Hepatocyte (in vitro differentiated cells): ENCODE data around the gene SALL4. TPM values are rescaled to one million over a fixed set of nuclear protein-coding genes. Genes with fewer than 3 reads are reported as not detected.
A peak's percentile ranks its signal among the peaks of the same experiment; 100 is the strongest.
"Not testable (repeated sequence)": the region's sequence is repeated elsewhere in the genome, so short reads cannot be mapped to it uniquely, and the experiment has no call there.

ENCODE experiments used
- DNase-seq: peaks from one replicate; pipeline ENCODE4 v3.0.0-alpha.2; 2016; ENCODE audit warnings: low spot score
- H2AFZ ChIP-seq: fragments of 200-600 bp; sonication (generic); 2 replicates; pipeline ENCODE4 v1.6.0; 2016; ENCODE audit warnings: antibody characterized with exemption, mild to moderate bottlenecking
- H3K27ac ChIP-seq: fragments of 200-600 bp; sonication (generic); 2 replicates; pipeline ENCODE4 v1.5.1; 2016; ENCODE audit warnings: mild to moderate bottlenecking
- H3K27me3 ChIP-seq: fragments of 200-600 bp; sonication (generic); 2 replicates; pipeline ENCODE4 v1.6.1; 2016
- H3K36me3 ChIP-seq: fragments of 200-600 bp; sonication (generic); replicated peaks from 2 replicates; pipeline ENCODE4 v1.5.1; 2016; ENCODE audit warnings: low read depth; ENCODE audit not compliant: insufficient read depth
- H3K4me1 ChIP-seq: fragments of 200-600 bp; sonication (generic); 2 replicates; pipeline ENCODE4 v1.5.1; 2016; ENCODE audit warnings: mild to moderate bottlenecking, moderate library complexity; ENCODE audit not compliant: insufficient read depth
- H3K4me2 ChIP-seq: fragments of 200-600 bp; sonication (generic); 2 replicates; pipeline ENCODE4 v1.6.0; 2016
- H3K4me3 ChIP-seq: fragments of 200-600 bp; sonication (generic); 2 replicates; pipeline ENCODE4 v1.5.1; 2016; ENCODE audit warnings: mild to moderate bottlenecking
- H3K79me2 ChIP-seq: fragments of 200-600 bp; sonication (generic); 2 replicates; pipeline ENCODE4 v1.6.0; 2017; ENCODE audit warnings: mild to moderate bottlenecking
- H3K9me2 ChIP-seq: fragments of 200-600 bp; sonication (generic); replicated peaks from 2 replicates; pipeline ENCODE4 v1.6.0; 2017; ENCODE audit warnings: mild to moderate bottlenecking; ENCODE audit not compliant: insufficient read depth
- H3K9me3 ChIP-seq: fragments of 200-600 bp; sonication (generic); 2 replicates; pipeline ENCODE4 v1.5.1; 2016; ENCODE audit warnings: low read depth, mild to moderate bottlenecking
- H4K20me1 ChIP-seq: fragments of 200-600 bp; sonication (generic); 2 replicates; pipeline ENCODE4 v1.6.0; 2016; ENCODE audit warnings: mild to moderate bottlenecking; ENCODE audit not compliant: insufficient read depth, poor library complexity, severe bottlenecking
- EZH2 ChIP-seq: fragments of 200-600 bp; sonication (generic); IDR thresholded peaks from 2 replicates; pipeline ENCODE4 v1.6.1; 2016; ENCODE audit warnings: antibody characterized with exemption, mild to moderate bottlenecking, borderline replicate concordance
- EZH2phosphoT487 ChIP-seq: fragments of 200-600 bp; sonication (generic); IDR thresholded peaks from one replicate; pipeline ENCODE4 v1.6.1; 2018; ENCODE audit warnings: antibody characterized with exemption, mild to moderate bottlenecking, low read depth, moderate library complexity; ENCODE audit not compliant: unreplicated experiment, severe bottlenecking
- WGBS: methylation state at CpG from one replicate; pipeline ENCODE4 v1.1.6; 2016; ENCODE audit warnings: low lambda C conversion rate; ENCODE audit errors: missing lambda C conversion rate; 5-methylcytosine and 5-hydroxymethylcytosine counted together
- polyA plus RNA-seq: library from polyadenylated mRNA; unstranded; fragments of >200 nt; fragmentation: Nextera tagmentation; extraction: Ambion mirVana; gene quantifications from 2 replicates; pipeline ENCODE4 v1.2.1, GENCODE V29; 2016
- total RNA-seq: library from RNA; depleted of rRNA; stranded (reverse); fragments of >200 nt; gene quantifications from 2 replicates; pipeline ENCODE4 v1.2.3, GENCODE V29; 2014
- TF ChIP-seq, protein P1 (sequence below): fragments of 200-600 bp; sonication (generic); IDR thresholded peaks from 2 replicates; pipeline ENCODE4 v1.5.1; 2016; ENCODE audit warnings: antibody characterized with exemption, mild to moderate bottlenecking; ENCODE audit not compliant: poor library complexity

The SALL4 gene
- total and polyA plus RNA-seq, 2 experiments from 2014 or later: 6.3 to 14.9 TPM

DNA sequence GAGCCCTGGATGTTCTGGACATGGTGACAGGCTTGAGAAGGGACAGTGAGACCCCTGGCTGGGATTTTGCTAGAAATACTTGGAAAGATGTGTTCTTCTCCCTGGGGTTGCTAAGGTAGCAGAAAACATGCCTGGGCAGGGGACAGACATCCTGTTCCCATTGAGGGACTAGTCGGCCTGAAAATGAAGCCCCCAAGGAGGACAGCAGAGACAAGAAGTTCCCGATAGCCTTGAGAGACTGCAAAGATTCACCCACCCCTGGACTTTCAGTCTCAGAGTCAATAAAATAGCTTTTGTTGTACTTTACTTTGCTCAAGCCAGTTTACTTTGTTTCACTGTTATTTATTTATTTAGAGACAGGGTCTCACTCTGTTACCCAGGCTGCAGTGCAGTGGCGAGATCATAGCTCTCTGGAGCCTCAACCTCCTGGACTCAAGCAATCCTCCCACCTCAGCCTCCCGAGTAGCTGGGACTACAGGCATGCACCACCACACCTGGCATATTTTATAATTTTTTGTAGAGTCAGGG is 62.5 kb downstream of the SALL4 start:
- no peak overlapping the region for H2AFZ ChIP-seq
- H3K9me2 ChIP-seq: no peaks in the 10 kb centered on the region
- 90% methylated on average over 4 of the region's 4 CpGs for WGBS
- no peak overlapping the region for H3K4me2 ChIP-seq
- TF ChIP-seq EZH2phosphoT487 (no peak), EZH2 (no peak)
- TF ChIP-seq, protein P1, sequence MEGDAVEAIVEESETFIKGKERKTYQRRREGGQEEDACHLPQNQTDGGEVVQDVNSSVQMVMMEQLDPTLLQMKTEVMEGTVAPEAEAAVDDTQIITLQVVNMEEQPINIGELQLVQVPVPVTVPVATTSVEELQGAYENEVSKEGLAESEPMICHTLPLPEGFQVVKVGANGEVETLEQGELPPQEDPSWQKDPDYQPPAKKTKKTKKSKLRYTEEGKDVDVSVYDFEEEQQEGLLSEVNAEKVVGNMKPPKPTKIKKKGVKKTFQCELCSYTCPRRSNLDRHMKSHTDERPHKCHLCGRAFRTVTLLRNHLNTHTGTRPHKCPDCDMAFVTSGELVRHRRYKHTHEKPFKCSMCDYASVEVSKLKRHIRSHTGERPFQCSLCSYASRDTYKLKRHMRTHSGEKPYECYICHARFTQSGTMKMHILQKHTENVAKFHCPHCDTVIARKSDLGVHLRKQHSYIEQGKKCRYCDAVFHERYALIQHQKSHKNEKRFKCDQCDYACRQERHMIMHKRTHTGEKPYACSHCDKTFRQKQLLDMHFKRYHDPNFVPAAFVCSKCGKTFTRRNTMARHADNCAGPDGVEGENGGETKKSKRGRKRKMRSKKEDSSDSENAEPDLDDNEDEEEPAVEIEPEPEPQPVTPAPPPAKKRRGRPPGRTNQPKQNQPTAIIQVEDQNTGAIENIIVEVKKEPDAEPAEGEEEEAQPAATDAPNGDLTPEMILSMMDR: no peak
- H4K20me1 ChIP-seq: no peaks in the 10 kb centered on the region
- no peak for DNase-seq
- H3K79me2 ChIP-seq: peaks cover 71% of the 10 kb centered on the region
- H3K4me1 ChIP-seq: peaks cover 27% of the 10 kb centered on the region
- H3K27ac ChIP-seq: no peak overlapping the region
- no peak overlapping the region for H3K4me3 ChIP-seq
- no peaks in the 10 kb centered on the region for H3K27me3 ChIP-seq
- H3K36me3 ChIP-seq: no peaks in the 10 kb centered on the region
- no peaks in the 10 kb centered on the region for H3K9me3 ChIP-seq

DNA sequence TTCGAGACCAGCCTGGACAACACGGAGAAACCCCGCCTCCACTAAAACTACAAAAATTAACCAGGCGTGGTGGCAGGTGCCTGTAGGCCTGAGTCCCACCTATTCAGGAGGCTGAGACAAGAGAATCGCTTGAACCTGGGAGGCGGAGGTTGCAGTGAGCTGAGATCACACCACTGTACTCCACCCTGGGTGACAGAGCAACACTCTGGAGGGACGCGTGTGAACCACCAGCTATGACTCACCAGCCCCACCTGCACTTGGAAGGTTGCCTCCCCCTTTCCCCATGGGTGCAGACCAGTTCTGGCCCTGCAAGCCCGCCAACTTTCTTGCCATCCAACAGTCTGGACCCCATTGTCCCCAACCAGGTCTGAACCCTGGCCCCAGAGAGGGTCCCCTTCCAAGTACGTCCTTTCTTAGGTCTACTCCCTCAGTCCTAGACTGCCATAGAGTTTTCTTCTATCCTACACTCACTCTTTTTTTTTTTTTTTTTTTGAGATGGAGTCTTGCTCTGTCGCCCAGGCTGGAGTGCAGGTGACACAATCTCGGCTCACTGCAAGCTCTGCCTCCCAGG is 63.4 kb downstream of the SALL4 start:
- Histone ChIP-seq H3K27ac (no peak overlapping the region), H3K9me2 (no peaks in the 10 kb centered on the region), H4K20me1 (no peaks in the 10 kb centered on the region), H3K4me2 (no peak overlapping the region), H3K4me3 (no peak overlapping the region), H3K4me1 (peaks cover 23% of the 10 kb centered on the region), H3K79me2 (peaks cover 80% of the 10 kb centered on the region), H3K27me3 (no peaks in the 10 kb centered on the region), H2AFZ (no peak overlapping the region), H3K36me3 (no peaks in the 10 kb centered on the region), H3K9me3 (no peaks in the 10 kb centered on the region)
- WGBS: 94% methylated on average over 11 of the region's 12 CpGs
- TF ChIP-seq EZH2phosphoT487: no peak
- TF ChIP-seq EZH2: no peak
- TF ChIP-seq, protein P1: no peak
- DNase-seq: peak; percentile 42

DNA sequence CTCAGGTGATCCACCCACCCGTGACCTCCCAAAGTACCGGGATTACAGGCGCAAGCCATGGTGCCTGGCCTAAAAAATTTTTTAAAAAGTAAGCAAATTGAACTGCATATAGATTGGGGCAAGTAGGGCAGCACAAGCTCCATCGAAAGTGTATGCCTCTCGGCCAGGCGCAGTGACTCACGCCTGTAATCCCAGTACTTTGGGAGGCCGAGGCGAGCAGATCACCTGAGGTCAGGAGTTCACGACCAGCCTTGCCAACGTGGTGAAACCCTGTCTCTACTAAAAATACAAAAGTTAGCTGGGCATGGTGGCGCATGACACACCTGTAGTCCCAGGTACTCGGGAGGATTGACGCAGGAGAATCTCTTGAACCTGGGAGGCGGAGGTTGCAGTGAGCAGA is 64.1 kb downstream of the SALL4 start:
- DNase-seq, H3K4me3 ChIP-seq, H2AFZ ChIP-seq, H3K9me3 ChIP-seq, H3K27ac ChIP-seq, H4K20me1 ChIP-seq, H3K27me3 ChIP-seq, H3K36me3 ChIP-seq, H3K9me2 ChIP-seq, H3K4me2 ChIP-seq: not testable (repeated sequence)
- H3K79me2 ChIP-seq: peaks cover 87% of the 10 kb centered on the region
- WGBS: 81% methylated on average over 15 of the region's 15 CpGs
- H3K4me1 ChIP-seq: peaks cover 19% of the 10 kb centered on the region

DNA sequence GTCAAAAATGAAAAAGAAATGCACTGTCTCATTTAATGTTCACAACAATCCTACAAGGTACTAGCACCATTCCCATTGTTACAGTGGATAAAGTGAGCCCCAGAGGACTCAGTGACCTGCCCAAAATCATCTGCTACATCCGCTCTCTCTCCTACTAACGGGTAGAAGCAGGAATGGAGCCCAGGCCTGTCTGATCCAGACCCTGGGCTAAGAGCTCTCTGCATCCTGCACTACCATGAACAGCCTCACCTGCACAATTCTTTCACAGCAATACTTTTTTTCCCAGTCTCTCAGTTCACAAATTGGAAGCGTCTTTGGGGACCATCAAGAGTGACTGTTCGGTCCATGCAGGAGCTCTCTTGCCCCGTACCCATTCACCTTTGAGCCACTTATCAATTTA is 65.4 kb downstream of the SALL4 start:
- no peak overlapping the region for H3K4me3 ChIP-seq
- DNase-seq: no peak
- H3K27ac ChIP-seq: no peak overlapping the region
- H4K20me1 ChIP-seq: no peaks in the 10 kb centered on the region
- no peaks in the 10 kb centered on the region for H3K9me3 ChIP-seq
- peaks cover 92% of the 10 kb centered on the region for H3K79me2 ChIP-seq
- TF ChIP-seq EZH2: no peak
- no peak for TF ChIP-seq EZH2phosphoT487
- TF ChIP-seq, protein P1: no peak
- H2AFZ ChIP-seq: no peak overlapping the region
- WGBS: 72% methylated on average over 5 of the region's 5 CpGs
- H3K27me3 ChIP-seq: no peaks in the 10 kb centered on the region
- H3K36me3 ChIP-seq: no peaks in the 10 kb centered on the region
- no peak overlapping the region for H3K4me2 ChIP-seq
- H3K9me2 ChIP-seq: no peaks in the 10 kb centered on the region
- peaks cover 8% of the 10 kb centered on the region for H3K4me1 ChIP-seq
